ENCODE data around the gene UGT1A1. TPM values are rescaled to one million over a fixed set of nuclear protein-coding genes. Genes with fewer than 3 reads are reported as not detected.

Gene UGT1A1
- total RNA-seq, 1 experiment from 2014 or later: not detected

DNA sequence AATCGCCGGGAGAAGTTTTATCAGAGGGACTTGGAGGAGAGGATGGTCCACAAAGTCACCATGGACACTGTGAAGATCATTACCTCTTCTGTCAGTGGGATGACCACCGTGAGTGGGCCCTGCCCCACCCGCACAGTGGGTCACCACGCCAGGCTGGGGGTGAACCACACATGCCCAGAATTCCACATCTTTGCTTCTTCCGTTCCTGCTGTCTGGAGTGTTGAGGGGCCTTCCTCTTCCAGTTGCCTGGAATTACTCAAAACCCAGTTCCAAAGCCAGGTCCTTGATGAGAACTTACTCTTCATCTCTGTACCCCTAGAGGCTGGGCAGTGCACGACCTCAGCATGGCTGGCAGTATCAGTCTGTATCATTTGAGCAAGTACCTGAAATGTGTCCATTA, 40.1 kb downstream of the UGT1A1 start (continued):
- TF ChIP-seq TCF7L2 (IDR thresholded peaks at IDR 0.05; ENCODE audit: borderline replicate concordance, extremely low read depth, insufficient read depth, insufficient read length) (no peak), CBX3 (IDR thresholded peaks at IDR 0.05; ENCODE audit: low read depth) (no peak), ZFX (IDR thresholded peaks at IDR 0.05) (no peak), RAD21 (IDR thresholded peaks at IDR 0.05; ENCODE audit: low read depth) (no peak), ZNF274 (IDR thresholded peaks at IDR 0.05; ENCODE audit: low read depth, low read length) (no peak), JUND (IDR thresholded peaks at IDR 0.05) (no peak)
- TF ChIP-seq, protein P1, sequence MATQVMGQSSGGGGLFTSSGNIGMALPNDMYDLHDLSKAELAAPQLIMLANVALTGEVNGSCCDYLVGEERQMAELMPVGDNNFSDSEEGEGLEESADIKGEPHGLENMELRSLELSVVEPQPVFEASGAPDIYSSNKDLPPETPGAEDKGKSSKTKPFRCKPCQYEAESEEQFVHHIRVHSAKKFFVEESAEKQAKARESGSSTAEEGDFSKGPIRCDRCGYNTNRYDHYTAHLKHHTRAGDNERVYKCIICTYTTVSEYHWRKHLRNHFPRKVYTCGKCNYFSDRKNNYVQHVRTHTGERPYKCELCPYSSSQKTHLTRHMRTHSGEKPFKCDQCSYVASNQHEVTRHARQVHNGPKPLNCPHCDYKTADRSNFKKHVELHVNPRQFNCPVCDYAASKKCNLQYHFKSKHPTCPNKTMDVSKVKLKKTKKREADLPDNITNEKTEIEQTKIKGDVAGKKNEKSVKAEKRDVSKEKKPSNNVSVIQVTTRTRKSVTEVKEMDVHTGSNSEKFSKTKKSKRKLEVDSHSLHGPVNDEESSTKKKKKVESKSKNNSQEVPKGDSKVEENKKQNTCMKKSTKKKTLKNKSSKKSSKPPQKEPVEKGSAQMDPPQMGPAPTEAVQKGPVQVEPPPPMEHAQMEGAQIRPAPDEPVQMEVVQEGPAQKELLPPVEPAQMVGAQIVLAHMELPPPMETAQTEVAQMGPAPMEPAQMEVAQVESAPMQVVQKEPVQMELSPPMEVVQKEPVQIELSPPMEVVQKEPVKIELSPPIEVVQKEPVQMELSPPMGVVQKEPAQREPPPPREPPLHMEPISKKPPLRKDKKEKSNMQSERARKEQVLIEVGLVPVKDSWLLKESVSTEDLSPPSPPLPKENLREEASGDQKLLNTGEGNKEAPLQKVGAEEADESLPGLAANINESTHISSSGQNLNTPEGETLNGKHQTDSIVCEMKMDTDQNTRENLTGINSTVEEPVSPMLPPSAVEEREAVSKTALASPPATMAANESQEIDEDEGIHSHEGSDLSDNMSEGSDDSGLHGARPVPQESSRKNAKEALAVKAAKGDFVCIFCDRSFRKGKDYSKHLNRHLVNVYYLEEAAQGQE (IDR thresholded peaks at IDR 0.05; ENCODE audit: low read depth): no peak

DNA sequence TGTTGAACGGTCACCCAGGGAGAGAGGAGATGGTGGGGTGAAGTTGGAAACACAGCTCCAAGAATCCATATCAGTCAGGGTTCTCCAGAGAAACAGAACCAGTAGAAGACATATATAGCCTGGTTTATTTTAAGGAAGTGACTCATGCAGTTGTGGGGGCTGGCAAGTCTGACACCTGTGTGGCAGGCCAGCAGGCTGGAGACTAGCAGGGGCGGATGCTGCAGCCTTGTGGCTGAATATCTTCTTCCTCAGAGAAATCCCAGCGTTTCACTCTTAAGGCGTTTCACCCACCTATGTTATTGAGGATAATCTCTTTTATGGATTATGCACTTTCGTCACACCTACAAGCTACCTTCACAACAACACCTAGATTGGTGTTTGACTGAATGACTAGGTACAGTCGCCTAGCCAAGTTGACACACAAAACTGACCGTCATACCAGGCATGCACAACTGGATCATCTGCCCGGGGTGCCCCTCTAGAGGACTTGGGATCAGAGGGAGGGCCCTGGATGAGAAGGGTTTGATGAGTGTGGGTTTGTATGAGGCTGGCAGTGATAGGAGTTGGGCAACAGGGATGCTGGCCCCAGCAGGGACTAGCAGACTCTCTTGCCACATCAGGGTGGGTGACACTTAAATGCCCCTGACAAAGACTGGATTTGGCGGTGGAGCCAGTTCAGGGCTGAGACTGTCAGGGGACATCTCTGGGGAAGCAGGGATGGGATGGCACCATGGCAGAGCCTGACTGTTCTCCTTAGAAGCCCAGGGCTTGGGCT, 41.5 kb downstream of the UGT1A1 start:
- ATAC-seq: no peak; the same call in 1 of the 2 replicates
- CTCF ChIA-PET: no interaction called here

More for the DNA sequence above, 41.5 kb downstream of the UGT1A1 start:
- Histone ChIP-seq H3K27me3 (ENCODE audit: insufficient read depth, low read length) (no peaks in the 10 kb centered on the region), H3K4me3 (replicated peaks in 1 of 2; ENCODE audit: low read depth in 1 of 2, low read length in 2 of 2) (0 out of 4 replicates have a peak overlapping the region, but pooled peaks of 1 of the 2 experiments have one; percentile 2), H2AFZ (ENCODE audit: low read depth, low read length, poor library complexity, severe bottlenecking) (no peak overlapping the region), H3K27ac (ENCODE audit: low read depth, low read length) (no peak overlapping the region), H3K4me2 (ENCODE audit: low read length) (peak overlapping the region; percentile 49), H3K9ac (ENCODE audit: low read length) (no peak overlapping the region), H3K79me2 (ENCODE audit: insufficient read depth, low read length) (no peaks in the 10 kb centered on the region), H3K9me2 (ENCODE audit: insufficient read depth) (no peaks in the 10 kb centered on the region), H3K9me3 (ENCODE audit: control insufficient read depth in 1 of 2, insufficient read depth in 1 of 2, low read depth in 1 of 2, low read length in 2 of 2) (no peaks in the 10 kb centered on the region), H3K4me1 (ENCODE audit: control insufficient read depth in 1 of 2, insufficient read depth in 2 of 2, low read length in 2 of 2) (peaks cover 5 to 9% of the 10 kb centered on the region in 2 experiments; a peak in 3 of 4 replicates), H3K36me3 (ENCODE audit: control insufficient read depth in 1 of 2, insufficient read depth in 2 of 2, low read length in 2 of 2) (no peaks in the 10 kb centered on the region), H4K20me1 (ENCODE audit: insufficient read depth) (no peaks in the 10 kb centered on the region)
- no TSS peak for BruUV-seq (replicated peaks)
- POLR2A ChIA-PET: no interaction called here
- RAD21 ChIA-PET (ENCODE audit: low non-redundant PET in 1 of 2, low total read pairs in 2 of 2, uncharacterized antibody in 2 of 2, unreplicated experiment in 2 of 2): no interaction called here
- intact Hi-C loops (cut with micrococcal nuclease): no loop called here
- TF ChIP-seq EGR1 (IDR thresholded peaks at IDR 0.05; ENCODE audit: low read depth): peak; percentile 23; the same call in 1 of the 2 replicates
- no peak for TF ChIP-seq SP1 (IDR thresholded peaks at IDR 0.05; ENCODE audit: low read depth)
- TF ChIP-seq, protein P1 (IDR thresholded peaks at IDR 0.05; ENCODE audit: low read depth): no peak
- DNase-seq (ENCODE audit: low read depth, low spot score): no peak
